Nephron (organoid): ENCODE measurements around the gene HPCAL1.

Source experiments
- H3K27ac Mint-ChIP-seq, 3 experiments: 2 replicates each; pipeline ENCODE4 v1.8.0; 2020; ENCODE audit warnings: mixed read lengths in 3 of 3, mild to moderate bottlenecking in 2 of 3, moderate library complexity in 1 of 3
- H3K27me3 Mint-ChIP-seq: 2 replicates; pipeline ENCODE4 v1.8.0; 2021; ENCODE audit warnings: low read depth, mild to moderate bottlenecking, moderate library complexity, mixed read lengths
- H3K36me3 Mint-ChIP-seq: 2 replicates; pipeline ENCODE4 v1.8.0; 2020; ENCODE audit warnings: low read depth, mixed read lengths
- H3K4me1 Mint-ChIP-seq: 2 replicates; pipeline ENCODE4 v1.8.0; 2020; ENCODE audit warnings: mixed read lengths
- H3K4me3 Mint-ChIP-seq, 3 experiments: 2 replicates each; pipeline ENCODE4 v1.8.0; 2020; ENCODE audit warnings: mild to moderate bottlenecking in 3 of 3, mixed read lengths in 3 of 3, moderate library complexity in 2 of 3
- H3K9me3 Mint-ChIP-seq: 2 replicates; pipeline ENCODE4 v1.8.0; 2020; ENCODE audit warnings: mixed read lengths
- TF ChIP-seq, protein P1 (sequence below), 3 experiments: fragments of 200-600 bp; sonication (generic); IDR thresholded peaks; one replicate each; pipeline ENCODE4 v1.5.0; 2021; ENCODE audit warnings: antibody characterized with exemption in 3 of 3; ENCODE audit not compliant: unreplicated experiment in 3 of 3

The HPCAL1 gene

GRCh38 chr2:10307561-10308156, 5.0 kb downstream of the HPCAL1 start:
- Mint-ChIP-seq H3K27ac (no peak overlapping the region), H3K4me1 (peaks cover 4% of the 10 kb centered on the region), H3K27me3 (peaks cover 64% of the 10 kb centered on the region), H3K36me3 (no peaks in the 10 kb centered on the region), H3K4me3 (peak overlapping the region in 1 of 3 experiments; percentile 17), H3K9me3 (no peaks in the 10 kb centered on the region)
- TF ChIP-seq, protein P1, sequence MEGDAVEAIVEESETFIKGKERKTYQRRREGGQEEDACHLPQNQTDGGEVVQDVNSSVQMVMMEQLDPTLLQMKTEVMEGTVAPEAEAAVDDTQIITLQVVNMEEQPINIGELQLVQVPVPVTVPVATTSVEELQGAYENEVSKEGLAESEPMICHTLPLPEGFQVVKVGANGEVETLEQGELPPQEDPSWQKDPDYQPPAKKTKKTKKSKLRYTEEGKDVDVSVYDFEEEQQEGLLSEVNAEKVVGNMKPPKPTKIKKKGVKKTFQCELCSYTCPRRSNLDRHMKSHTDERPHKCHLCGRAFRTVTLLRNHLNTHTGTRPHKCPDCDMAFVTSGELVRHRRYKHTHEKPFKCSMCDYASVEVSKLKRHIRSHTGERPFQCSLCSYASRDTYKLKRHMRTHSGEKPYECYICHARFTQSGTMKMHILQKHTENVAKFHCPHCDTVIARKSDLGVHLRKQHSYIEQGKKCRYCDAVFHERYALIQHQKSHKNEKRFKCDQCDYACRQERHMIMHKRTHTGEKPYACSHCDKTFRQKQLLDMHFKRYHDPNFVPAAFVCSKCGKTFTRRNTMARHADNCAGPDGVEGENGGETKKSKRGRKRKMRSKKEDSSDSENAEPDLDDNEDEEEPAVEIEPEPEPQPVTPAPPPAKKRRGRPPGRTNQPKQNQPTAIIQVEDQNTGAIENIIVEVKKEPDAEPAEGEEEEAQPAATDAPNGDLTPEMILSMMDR (IDR thresholded peaks at IDR 0.05; ENCODE audit: unreplicated experiment in 3 of 3), result no peak

GRCh38 chr2:10308866-10309265, 6.2 kb downstream of the HPCAL1 start:
- Mint-ChIP-seq H3K4me3 (no peak overlapping the region), H3K27me3 (peaks cover 58% of the 10 kb centered on the region), H3K36me3 (no peaks in the 10 kb centered on the region), H3K4me1 (peaks cover 4% of the 10 kb centered on the region), H3K27ac (no peak overlapping the region), H3K9me3 (no peaks in the 10 kb centered on the region)
- TF ChIP-seq, protein P1 (IDR thresholded peaks at IDR 0.05; ENCODE audit: unreplicated experiment in 3 of 3), result no peak

DNA sequence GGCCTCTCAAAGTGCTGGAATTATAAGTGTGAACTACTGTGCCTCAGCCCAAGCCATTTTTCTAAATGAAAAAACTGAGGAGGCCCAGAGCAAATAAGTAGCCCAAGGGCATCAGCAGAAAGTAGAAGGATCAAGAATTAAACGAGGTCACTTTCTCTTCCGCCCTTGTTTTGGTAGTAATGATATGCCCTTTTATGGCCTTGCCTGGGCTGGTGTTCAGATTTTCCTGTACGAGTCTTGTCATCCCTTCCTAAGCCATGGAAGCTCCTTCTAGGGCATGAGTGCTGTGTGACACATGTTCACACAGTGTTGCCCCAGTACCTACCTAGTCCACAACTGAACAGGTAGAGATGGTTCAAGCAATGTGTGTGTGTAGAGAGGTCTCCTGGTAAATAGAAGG, 6.6 kb downstream of the HPCAL1 start:
- H3K36me3 Mint-ChIP-seq, result no peaks in the 10 kb centered on the region
- H3K4me1 Mint-ChIP-seq, result peaks cover 3% of the 10 kb centered on the region
- H3K27ac Mint-ChIP-seq, result no peak overlapping the region
- no peak overlapping the region for H3K4me3 Mint-ChIP-seq
- TF ChIP-seq, protein P1 (IDR thresholded peaks at IDR 0.05; ENCODE audit: unreplicated experiment in 3 of 3), result no peak
- no peaks in the 10 kb centered on the region for H3K9me3 Mint-ChIP-seq
- H3K27me3 Mint-ChIP-seq, result peaks cover 53% of the 10 kb centered on the region

DNA sequence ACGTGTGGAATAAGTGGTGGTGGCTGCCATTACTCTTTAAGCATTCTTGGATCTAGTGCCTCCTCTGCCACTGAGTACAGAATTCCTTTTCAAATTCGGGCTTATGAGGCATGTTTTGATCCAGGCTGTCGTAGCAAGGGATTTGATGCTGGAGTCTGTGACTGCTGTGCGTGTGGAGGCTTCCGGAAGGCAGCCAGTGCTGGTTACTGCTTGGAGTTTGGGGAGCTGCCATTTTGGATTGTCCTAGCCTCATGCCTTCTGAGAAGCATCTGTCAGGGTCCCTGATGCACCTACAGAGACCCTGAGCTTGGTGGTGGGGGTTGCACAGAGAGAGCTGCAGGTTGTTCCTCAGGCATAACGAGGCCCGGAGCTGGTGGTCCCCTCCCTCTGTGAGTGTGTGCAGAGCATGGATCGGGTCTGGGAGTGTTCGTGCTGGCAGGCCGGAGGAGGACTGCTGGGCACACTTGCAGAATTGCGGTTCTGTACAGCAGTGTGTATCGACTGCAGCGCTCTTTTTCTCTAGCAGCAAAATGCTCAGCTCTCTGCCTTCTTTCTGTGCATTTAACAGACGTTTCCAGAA, 7.7 kb downstream of the HPCAL1 start:
- H3K27ac Mint-ChIP-seq, result no peak overlapping the region
- TF ChIP-seq, protein P1 (IDR thresholded peaks at IDR 0.05; ENCODE audit: unreplicated experiment in 3 of 3), result no peak
- H3K27me3 Mint-ChIP-seq, result peaks cover 42% of the 10 kb centered on the region
- H3K9me3 Mint-ChIP-seq, result no peaks in the 10 kb centered on the region
- H3K36me3 Mint-ChIP-seq, result no peaks in the 10 kb centered on the region
- no peaks in the 10 kb centered on the region for H3K4me1 Mint-ChIP-seq
- no peak overlapping the region for H3K4me3 Mint-ChIP-seq

DNA sequence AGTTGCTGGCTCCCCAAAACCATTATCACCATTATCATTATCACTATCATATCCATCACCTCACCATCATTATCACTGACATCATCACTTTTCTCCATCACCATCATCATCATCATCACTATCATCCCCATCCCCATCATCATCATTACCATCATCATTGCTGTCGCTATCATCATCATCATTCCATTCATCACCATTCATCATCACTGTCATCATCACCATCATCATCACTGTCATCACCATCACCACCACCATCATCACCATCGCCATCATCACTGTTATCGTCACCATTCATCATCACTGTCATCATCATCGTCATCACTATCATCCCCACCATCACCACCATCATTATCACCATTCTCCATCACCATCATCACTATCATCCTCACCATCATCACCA, 9.0 kb downstream of the HPCAL1 start:
- Mint-ChIP-seq H3K4me1 (peaks cover 4% of the 10 kb centered on the region), H3K36me3 (no peaks in the 10 kb centered on the region), H3K27ac (no peak overlapping the region), H3K4me3 (no peak overlapping the region), H3K9me3 (no peaks in the 10 kb centered on the region), H3K27me3 (peaks cover 29% of the 10 kb centered on the region)
- TF ChIP-seq, protein P1 (IDR thresholded peaks at IDR 0.05; ENCODE audit: unreplicated experiment in 3 of 3), result no peak

GRCh38 chr2:10312437-10312957, 9.8 kb downstream of the HPCAL1 start:
- Mint-ChIP-seq H3K4me1 (peaks cover 4% of the 10 kb centered on the region), H3K27me3 (peaks cover 21% of the 10 kb centered on the region), H3K27ac (no peak overlapping the region), H3K9me3 (no peaks in the 10 kb centered on the region), H3K4me3 (no peak overlapping the region), H3K36me3 (no peaks in the 10 kb centered on the region)
- TF ChIP-seq, protein P1 (IDR thresholded peaks at IDR 0.05; ENCODE audit: unreplicated experiment in 3 of 3), result no peak
